ENCODE results near the gene EPHX1. TPM values are rescaled to one million over a fixed set of nuclear protein-coding genes. Genes with fewer than 3 reads are reported as not detected.

Gene EPHX1
- total RNA-seq, 2 experiments from 2014 or later = 1.8 to 2.4 TPM

- H3K9me3 Mint-ChIP-seq = no peaks in the 10 kb centered on the region
- peak; percentile 47 for DNase-seq
- H3K4me1 Mint-ChIP-seq = peaks cover 72% of the 10 kb centered on the region
- ChIA-PET POLR2A (no interaction called here), CTCF (interaction anchor here (0.5 to 4.7 kb wide), 4 partner anchors 9 to 203 kb away, joined by 3 to 35 read pairs (median 6); no protein-coding TSS in a partner anchor)
- H3K27me3 Mint-ChIP-seq = peaks cover 5% of the 10 kb centered on the region
- peaks cover 57% of the 10 kb centered on the region for H3K36me3 Mint-ChIP-seq (ENCODE audit: low read depth)
- peak overlapping the region; percentile 91 for H3K27ac Mint-ChIP-seq
- H3K4me3 Mint-ChIP-seq = peak overlapping the region; percentile 90
Measured at GRCh38 chr1:225879521-225880221, 69.7 kb downstream of the EPHX1 start.

DNA sequence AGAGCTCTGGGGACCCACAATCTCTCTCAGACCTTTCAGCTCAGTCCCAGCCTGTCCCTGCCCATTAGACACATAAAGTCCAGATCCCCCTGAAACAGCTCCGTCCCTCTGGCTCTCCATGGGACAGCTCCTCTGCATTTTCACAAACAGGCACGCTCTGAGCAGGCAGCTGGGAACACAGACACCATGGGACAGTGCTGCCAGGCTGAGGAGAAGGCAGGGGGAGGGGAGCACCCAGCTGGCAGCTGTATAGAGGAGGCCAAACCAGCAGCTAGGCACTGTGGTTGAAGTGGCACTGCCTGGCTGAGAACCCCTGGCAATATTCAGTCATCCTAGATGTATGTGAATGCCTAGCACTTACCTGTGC lies 70.3 kb downstream of the EPHX1 start:
- Mint-ChIP-seq H3K4me3 (peak overlapping the region; percentile 90), H3K4me1 (peaks cover 68% of the 10 kb centered on the region), H3K36me3 (ENCODE audit: low read depth) (peaks cover 51% of the 10 kb centered on the region), H3K27ac (peak overlapping the region; percentile 91), H3K27me3 (peaks cover 5% of the 10 kb centered on the region), H3K9me3 (no peaks in the 10 kb centered on the region)
- no peak for DNase-seq
- POLR2A ChIA-PET = no interaction called here
- CTCF ChIA-PET = interaction anchor here (0.5 to 4.7 kb wide), 4 partner anchors 9 to 204 kb away, joined by 4 to 35 read pairs (median 6); no protein-coding TSS in a partner anchor

GRCh38 chr1:225880636-225881035 lies 70.7 kb downstream of the EPHX1 start:
- DNase-seq = no peak
- peaks cover 64% of the 10 kb centered on the region for H3K4me1 Mint-ChIP-seq
- CTCF ChIA-PET = interaction anchor here (0.9 to 4.7 kb wide), 4 partner anchors 9 to 109 kb away, joined by 3 to 35 read pairs (median 4); partner anchors contain the start of gene SRP9
- H3K27me3 Mint-ChIP-seq = peaks cover 5% of the 10 kb centered on the region
- peak overlapping the region; percentile 91 for H3K27ac Mint-ChIP-seq
- H3K4me3 Mint-ChIP-seq = peak overlapping the region; percentile 90
- H3K36me3 Mint-ChIP-seq (ENCODE audit: low read depth) = peaks cover 50% of the 10 kb centered on the region
- POLR2A ChIA-PET = interaction anchor here (1.6 kb wide), 1 partner anchor 103 kb away, joined by 6 read pairs; the partner anchor contains the start of gene SRP9
- H3K9me3 Mint-ChIP-seq = no peaks in the 10 kb centered on the region

DNA sequence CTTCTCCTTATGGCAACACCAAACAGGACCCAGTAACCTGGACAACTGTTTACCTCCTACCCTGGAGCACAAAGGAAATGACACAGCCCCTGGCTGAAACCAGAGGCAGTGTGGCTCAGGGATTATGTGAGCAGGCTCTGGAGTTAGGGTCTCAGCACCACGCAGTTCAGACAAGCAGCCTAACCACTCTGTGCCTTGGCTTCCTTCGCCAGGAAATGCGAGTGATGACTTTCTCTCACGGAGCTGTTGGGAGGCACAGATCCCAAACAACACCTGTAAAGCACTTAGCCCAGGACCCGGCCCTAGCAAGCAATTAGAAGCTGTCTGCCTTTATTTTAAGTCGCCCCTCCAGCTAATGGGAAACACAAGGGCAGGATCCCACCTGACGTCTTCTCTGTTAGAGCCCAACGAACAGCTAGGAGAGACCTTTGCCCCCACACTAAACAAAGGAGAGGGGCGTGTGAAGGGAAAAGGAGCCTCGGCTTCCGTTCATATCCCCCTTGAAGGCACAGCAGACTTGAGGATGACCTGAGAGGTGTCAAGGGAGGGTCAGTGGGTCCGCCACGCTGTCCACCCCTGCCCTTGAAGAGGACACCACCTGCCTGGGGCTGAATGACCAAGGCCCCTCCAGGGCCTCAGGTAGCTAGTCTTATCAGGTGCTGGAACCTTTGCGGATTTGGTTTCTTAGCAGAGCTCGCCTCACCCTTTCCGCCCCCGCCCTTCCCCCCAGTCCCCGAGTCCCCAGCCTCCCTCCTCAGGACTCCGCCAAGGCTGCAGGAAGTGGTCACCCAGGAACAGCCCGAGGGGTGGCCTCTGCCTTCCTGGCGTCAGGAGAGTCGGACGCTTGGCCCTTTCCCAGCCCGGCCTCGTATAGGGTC lies 71.4 kb downstream of the EPHX1 start:
- CTCF ChIA-PET = interaction anchor here (0.9 to 4.7 kb wide), 6 partner anchors 9 to 109 kb away, joined by 3 to 35 read pairs (median 4); partner anchors contain the start of gene SRP9
- Mint-ChIP-seq H3K4me1 (peaks cover 58% of the 10 kb centered on the region), H3K27me3 (peaks cover 5% of the 10 kb centered on the region), H3K36me3 (ENCODE audit: low read depth) (peaks cover 46% of the 10 kb centered on the region), H3K4me3 (peak overlapping the region; percentile 90), H3K27ac (peak overlapping the region; percentile 91), H3K9me3 (no peaks in the 10 kb centered on the region)
- POLR2A ChIA-PET = interaction anchor here (1.0 to 1.6 kb wide), 2 partner anchors 39 to 104 kb away, joined by 3 to 6 read pairs; partner anchors contain the start of gene SRP9
- DNase-seq = peak; percentile 65

- CTCF ChIA-PET = interaction anchor here (0.8 to 4.7 kb wide), 12 partner anchors 8 to 132 kb away, joined by 3 to 35 read pairs (median 4); partner anchors contain the start of gene SRP9
- H3K4me1 Mint-ChIP-seq = peaks cover 49% of the 10 kb centered on the region
- H3K27ac Mint-ChIP-seq = peak within 1 kb of the TSS; percentile 91
- H3K4me3 Mint-ChIP-seq = peak within 1 kb of the TSS; percentile 90
- peaks cover 38% of the 10 kb centered on the region for H3K36me3 Mint-ChIP-seq (ENCODE audit: low read depth)
- DNase-seq = peak; percentile 92
- H3K27me3 Mint-ChIP-seq = peaks cover 8% of the 10 kb centered on the region
- no peaks in the 10 kb centered on the region for H3K9me3 Mint-ChIP-seq
- POLR2A ChIA-PET = interaction anchor here (0.8 to 1.6 kb wide), 4 partner anchors 16 to 368 kb away, joined by 3 to 6 read pairs (median 4); partner anchors contain the start of gene SRP9
Measured at GRCh38 chr1:225881959-225882693, 72.2 kb downstream of the EPHX1 start, which contains the start of gene TMEM63A. Gene TMEM63A (minus strand): TSS chr1:225882380. CDS start chr1:225877580, 4,800 bp downstream.

GRCh38 chr1:225882694-225883615 lies 73.0 kb downstream of the EPHX1 start:
- peak overlapping the region; percentile 90 for H3K4me3 Mint-ChIP-seq
- DNase-seq = peak; percentile 35
- peaks cover 41% of the 10 kb centered on the region for H3K4me1 Mint-ChIP-seq
- peaks cover 8% of the 10 kb centered on the region for H3K27me3 Mint-ChIP-seq
- peaks cover 29% of the 10 kb centered on the region for H3K36me3 Mint-ChIP-seq (ENCODE audit: low read depth)
- POLR2A ChIA-PET = interaction anchor here (0.6 to 1.1 kb wide), 3 partner anchors 17 to 369 kb away, joined by 3 to 6 read pairs (median 3); no protein-coding TSS in a partner anchor
- no peaks in the 10 kb centered on the region for H3K9me3 Mint-ChIP-seq
- peak overlapping the region; percentile 91 for H3K27ac Mint-ChIP-seq
- CTCF ChIA-PET = interaction anchor here (0.8 to 4.7 kb wide), 12 partner anchors 8 to 132 kb away, joined by 3 to 35 read pairs (median 4); partner anchors contain the start of gene SRP9

GRCh38 chr1:225883616-225884265 lies 73.8 kb downstream of the EPHX1 start:
- H3K9me3 Mint-ChIP-seq = no peaks in the 10 kb centered on the region
- H3K4me1 Mint-ChIP-seq = peaks cover 33% of the 10 kb centered on the region
- ChIA-PET POLR2A (interaction anchor here (1.1 kb wide), 1 partner anchor 18 kb away, joined by 6 read pairs; no protein-coding TSS in a partner anchor), CTCF (interaction anchor here (1.1 to 4.7 kb wide), 5 partner anchors 11 to 106 kb away, joined by 3 to 35 read pairs (median 6); partner anchors contain the start of gene SRP9)
- peak overlapping the region; percentile 27 for H3K27ac Mint-ChIP-seq
- H3K36me3 Mint-ChIP-seq (ENCODE audit: low read depth) = peaks cover 23% of the 10 kb centered on the region
- no peak for DNase-seq
- H3K27me3 Mint-ChIP-seq = peaks cover 9% of the 10 kb centered on the region
- H3K4me3 Mint-ChIP-seq = peak overlapping the region; percentile 90

- ChIA-PET POLR2A (interaction anchor here (0.6 to 1.1 kb wide), 2 partner anchors 12 to 114 kb away, joined by 3 read pairs; partner anchors contain the start of gene SDE2), CTCF (interaction anchor here (0.5 to 1.2 kb wide), 4 partner anchors 12 to 292 kb away, joined by 3 to 5 read pairs (median 3); no protein-coding TSS in a partner anchor)
- H3K4me1 Mint-ChIP-seq = peaks cover 25% of the 10 kb centered on the region
- no peak overlapping the region for H3K4me3 Mint-ChIP-seq
- H3K27ac Mint-ChIP-seq = no peak overlapping the region
- no peaks in the 10 kb centered on the region for H3K9me3 Mint-ChIP-seq
- peaks cover 9% of the 10 kb centered on the region for H3K27me3 Mint-ChIP-seq
- peaks cover 7% of the 10 kb centered on the region for H3K36me3 Mint-ChIP-seq (ENCODE audit: low read depth)
- DNase-seq = no peak
Measured at GRCh38 chr1:225885336-225885735, 75.4 kb downstream of the EPHX1 start.

DNA sequence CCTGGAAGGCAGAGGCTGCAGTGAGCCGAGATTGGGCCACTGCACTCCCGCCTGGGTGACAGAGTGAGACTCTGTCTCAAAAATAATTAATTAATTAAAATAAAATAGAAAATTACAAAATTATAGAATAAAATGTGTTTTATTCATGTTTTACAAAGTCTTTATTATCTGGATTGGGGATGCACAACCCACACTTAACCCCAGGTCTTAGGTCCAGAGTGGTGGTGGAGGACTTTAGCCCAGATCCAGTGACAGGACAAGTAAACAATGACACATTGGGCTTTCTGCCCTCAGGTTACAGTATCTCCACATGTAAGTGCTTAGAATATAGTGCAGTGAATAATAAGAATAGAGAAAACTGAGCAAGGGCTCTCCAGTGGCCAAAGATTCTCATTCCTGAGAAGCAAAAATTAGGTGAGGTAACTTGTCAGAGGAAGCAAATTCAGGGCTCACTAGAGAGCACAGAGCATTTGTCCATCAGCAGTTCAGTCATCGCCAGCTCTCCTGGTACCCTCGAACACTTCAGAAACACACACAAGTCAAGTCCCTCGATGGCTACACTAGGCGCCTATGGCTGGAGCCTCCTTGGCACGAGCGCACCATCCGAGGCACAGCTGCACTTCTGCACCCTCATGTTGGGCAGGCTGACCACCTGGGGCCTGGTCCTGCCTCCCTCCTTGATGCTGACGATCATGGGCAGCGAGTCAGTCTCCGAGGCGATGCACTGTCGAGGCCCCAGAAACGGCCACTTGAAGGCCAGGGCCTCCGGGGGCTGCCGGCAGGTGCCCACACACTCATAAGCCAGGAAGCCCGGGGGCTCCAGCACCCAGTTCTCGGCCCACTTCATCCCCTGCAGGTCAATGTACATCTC lies 76.5 kb downstream of the EPHX1 start:
- no peak overlapping the region for H3K4me3 Mint-ChIP-seq
- ChIA-PET CTCF (no interaction called here), POLR2A (no interaction called here)

GRCh38 chr1:225887030-225887314 lies 77.0 kb downstream of the EPHX1 start:
- CTCF ChIA-PET = no interaction called here
- POLR2A ChIA-PET = no interaction called here

More for the DNA sequence above, 76.5 kb downstream of the EPHX1 start:
- Mint-ChIP-seq H3K4me1 (peaks cover 23% of the 10 kb centered on the region), H3K27ac (no peak overlapping the region), H3K27me3 (peaks cover 9% of the 10 kb centered on the region), H3K36me3 (ENCODE audit: low read depth) (no peaks in the 10 kb centered on the region), H3K9me3 (no peaks in the 10 kb centered on the region)
- no peak for DNase-seq

More at GRCh38 chr1:225887030-225887314, 77.0 kb downstream of the EPHX1 start:
- H3K9me3 Mint-ChIP-seq = no peaks in the 10 kb centered on the region
- DNase-seq = no peak
- H3K27ac Mint-ChIP-seq = no peak overlapping the region
- peaks cover 9% of the 10 kb centered on the region for H3K27me3 Mint-ChIP-seq
- no peaks in the 10 kb centered on the region for H3K36me3 Mint-ChIP-seq (ENCODE audit: low read depth)
- peaks cover 28% of the 10 kb centered on the region for H3K4me1 Mint-ChIP-seq
- no peak overlapping the region for H3K4me3 Mint-ChIP-seq

All from activated CD4-positive, alpha-beta T cell treated with anti-CD3 and anti-CD28 coated beads, Interleukin-2, amount 10 ng/mL, durations not matched to agents 7 days and 5 days (primary cell).